Fibroblast of lung (primary cell): ENCODE results near the gene KRTAP4-16.

ENCODE experiments used
- EZH2 ChIP-seq: IDR thresholded peaks from 2 replicates; pipeline ENCODE4 v1.5.1; 2012; ENCODE audit warnings: low read length, control low read depth, mild to moderate bottlenecking; ENCODE audit errors: missing control alignments
- TF ChIP-seq, protein P1 (sequence below), 2 donors: IDR thresholded peaks in 1 of 2; conservative IDR thresholded peaks in 1 of 2; 1 replicate in 1 of 2; 2 replicates in 1 of 2; pipeline ENCODE4 v1.5.1; 2011 to 2012; ENCODE audit warnings: low read length in 2 of 2, control low read depth in 1 of 2, inconsistent platforms in 1 of 2, low read depth in 1 of 2, mild to moderate bottlenecking in 1 of 2

DNA sequence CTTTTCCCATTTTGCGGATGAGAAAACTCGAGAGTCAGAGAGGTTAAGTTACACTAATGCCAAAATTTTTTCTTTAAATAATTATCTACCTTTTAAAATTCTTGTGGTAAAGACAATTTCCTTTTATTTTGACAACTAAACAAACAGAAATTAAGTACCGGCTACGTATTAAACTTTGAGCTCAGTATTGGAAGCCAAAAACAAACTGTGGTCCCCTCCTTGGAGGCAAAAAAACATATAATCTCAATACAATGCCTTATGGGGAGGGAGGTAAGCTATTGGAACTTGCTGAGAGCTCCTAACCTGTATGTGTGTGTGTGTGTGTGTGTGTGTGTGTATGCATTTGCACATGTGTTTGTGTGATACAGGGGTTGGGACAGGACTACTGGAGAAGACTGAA, 38.6 kb downstream of the KRTAP4-16 start:
- TF ChIP-seq EZH2: no peak
- TF ChIP-seq, protein P1, sequence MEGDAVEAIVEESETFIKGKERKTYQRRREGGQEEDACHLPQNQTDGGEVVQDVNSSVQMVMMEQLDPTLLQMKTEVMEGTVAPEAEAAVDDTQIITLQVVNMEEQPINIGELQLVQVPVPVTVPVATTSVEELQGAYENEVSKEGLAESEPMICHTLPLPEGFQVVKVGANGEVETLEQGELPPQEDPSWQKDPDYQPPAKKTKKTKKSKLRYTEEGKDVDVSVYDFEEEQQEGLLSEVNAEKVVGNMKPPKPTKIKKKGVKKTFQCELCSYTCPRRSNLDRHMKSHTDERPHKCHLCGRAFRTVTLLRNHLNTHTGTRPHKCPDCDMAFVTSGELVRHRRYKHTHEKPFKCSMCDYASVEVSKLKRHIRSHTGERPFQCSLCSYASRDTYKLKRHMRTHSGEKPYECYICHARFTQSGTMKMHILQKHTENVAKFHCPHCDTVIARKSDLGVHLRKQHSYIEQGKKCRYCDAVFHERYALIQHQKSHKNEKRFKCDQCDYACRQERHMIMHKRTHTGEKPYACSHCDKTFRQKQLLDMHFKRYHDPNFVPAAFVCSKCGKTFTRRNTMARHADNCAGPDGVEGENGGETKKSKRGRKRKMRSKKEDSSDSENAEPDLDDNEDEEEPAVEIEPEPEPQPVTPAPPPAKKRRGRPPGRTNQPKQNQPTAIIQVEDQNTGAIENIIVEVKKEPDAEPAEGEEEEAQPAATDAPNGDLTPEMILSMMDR (conservative IDR thresholded peaks at IDR 0.05 in 1 of 2, IDR thresholded peaks at IDR 0.05 in 1 of 2; ENCODE audit: low read depth in 1 of 2, low read length in 2 of 2): no peak
